Limb (tissue), 2 donors: ENCODE results near the gene TLL2.

Experiments
- DNase-seq, 2 donors: peaks; one replicate each; pipeline ENCODE4 v3.0.0-alpha.2; 2016; ENCODE audit errors: extremely low spot score in 2 of 2

The TLL2 gene

DNA sequence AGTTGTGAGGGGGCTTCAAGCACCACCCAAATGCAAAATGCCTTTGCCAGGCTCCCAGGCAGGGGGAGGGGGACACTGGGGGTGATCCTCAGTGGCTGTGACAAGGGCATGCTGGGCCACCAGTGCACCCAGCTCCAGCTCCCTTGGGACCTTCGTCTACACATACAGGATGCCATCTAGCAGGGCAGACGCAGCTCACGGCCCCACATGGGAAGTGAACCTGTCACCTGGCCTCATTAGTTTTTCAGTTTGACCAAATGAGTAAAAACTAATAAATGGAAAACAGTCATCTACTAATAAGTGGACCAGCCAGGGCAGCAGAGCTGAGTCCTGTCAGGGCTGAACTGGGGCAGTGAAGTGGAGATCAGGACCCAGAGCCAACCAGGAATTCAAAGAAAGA is 50.2 kb downstream of the TLL2 start:
- DNase-seq = no peak

DNA sequence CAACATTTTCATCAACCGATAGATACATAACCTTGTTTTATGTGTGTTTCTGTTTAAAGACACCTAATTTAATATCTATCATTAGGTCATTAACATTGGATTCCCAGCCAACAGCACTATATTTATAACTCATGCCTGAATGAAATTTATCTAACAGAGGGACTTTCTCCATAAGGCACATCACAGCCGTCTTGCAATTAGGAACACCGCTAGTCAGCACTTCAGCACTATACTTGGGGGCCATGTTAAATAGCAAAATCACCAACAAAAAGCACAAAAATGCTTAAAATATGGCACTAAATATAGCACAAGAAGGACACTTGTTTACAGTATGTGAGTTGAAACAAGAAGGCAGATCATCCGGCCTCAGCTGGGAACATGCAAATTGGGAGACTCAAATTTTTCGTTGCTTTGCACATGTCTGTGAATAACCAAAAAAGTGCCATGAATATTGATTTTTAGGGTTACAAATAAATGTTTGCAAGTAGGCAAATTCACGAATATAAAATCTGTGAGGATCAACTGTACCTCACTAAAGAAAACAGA is 51.0 kb downstream of the TLL2 start:
- DNase-seq = no peak

DNA sequence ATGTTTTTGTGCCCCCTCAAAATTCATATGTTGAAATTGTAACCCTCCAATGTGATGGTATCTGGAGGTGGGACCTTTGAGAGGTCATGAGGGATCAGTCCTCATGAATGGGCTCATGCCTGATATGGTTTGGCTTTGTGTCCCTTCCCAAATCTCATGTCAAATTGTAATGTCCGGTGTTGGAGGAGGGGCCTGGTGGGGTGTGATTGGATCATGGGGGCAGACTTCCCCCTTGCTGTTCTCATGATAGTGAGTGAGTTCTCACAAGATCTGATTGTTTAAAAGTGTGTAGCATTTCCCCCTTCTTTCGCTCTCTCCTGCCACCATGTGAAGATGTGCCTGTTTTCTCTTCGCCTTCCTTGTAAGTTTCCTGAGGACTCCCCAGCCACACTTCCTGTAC is 53.4 kb downstream of the TLL2 start:
- no peak for DNase-seq

DNA sequence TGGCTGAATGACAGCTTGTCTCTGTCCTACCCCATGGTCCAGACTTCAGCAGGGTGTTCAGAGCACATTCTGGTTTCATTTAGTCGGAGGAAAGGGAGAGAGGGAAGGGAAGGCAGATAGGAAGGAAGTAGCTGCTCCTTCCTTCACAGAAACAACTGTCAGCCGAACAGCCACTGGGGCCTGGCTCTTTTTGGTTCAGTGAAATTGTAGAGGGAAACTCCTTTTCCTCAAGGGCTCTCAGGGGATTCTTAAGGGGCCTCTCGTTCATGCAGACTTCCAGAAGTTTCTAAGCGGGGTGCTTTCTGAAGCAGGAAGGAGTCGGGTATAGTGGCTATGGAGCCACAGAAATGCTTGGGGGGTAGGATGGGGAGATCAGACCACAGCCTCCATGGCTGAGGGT is 56.4 kb downstream of the TLL2 start:
- no peak for DNase-seq

DNA sequence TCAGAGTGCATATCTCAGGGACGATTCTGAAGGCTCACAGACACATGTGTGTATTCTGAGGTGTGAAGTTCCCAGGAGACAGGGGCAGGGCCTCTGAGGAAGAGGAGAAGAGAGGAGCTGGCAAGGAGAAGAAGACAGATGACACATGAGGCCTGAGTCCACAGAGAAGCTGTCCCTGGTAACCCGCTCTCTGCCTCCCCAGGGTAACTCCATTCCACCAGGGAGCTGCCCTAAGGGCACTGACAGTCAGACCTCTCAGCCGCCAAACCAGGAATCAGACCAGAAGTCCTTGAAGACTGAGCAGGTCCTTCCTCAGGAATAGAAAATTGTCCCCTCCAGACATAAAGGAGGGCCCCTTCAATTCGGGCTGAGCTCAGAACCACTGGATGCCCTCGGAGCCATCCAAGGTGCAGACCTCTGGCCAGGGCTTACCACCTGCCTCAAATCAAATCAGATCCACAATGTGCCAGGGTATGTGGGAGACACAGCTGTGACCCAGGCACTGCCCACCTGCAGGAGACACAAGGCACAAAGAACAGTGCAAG is 57.4 kb downstream of the TLL2 start:
- no peak for DNase-seq

DNA sequence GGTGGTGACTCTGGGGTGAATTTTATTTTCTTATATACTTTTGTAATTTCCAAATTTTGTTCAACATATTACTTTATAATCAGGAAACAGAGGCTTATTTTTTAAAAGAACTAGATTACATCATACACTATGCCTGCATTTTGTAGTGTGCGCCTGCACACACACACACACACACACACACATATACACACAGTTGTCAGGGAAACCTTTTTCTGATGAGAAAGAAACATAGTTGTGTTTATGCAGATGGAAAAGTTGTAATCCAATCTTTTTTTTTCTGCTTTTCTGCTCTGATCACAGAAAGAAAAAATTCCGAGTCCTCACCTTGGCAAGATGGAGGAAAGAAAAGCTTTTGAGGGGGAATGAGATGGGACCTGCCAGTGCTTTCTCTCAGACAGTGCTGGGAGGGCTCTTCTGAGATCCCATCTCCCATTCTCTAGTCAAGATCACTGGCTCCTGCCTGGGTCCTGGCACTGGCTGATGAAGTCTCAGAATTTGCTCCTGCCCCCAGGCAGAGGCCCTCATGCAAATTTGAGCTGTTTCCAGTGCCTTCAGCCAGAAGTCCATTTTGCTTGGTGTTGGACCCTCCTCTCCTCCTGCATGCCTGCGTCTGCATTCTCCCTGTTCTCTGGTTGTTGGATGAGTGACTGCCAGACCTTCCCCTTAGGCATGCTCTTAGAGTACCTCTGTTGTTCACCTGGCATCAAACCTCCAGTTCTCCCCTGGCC is 59.7 kb downstream of the TLL2 start:
- peak in 1 of 2 donors; percentile 40 for DNase-seq

DNA sequence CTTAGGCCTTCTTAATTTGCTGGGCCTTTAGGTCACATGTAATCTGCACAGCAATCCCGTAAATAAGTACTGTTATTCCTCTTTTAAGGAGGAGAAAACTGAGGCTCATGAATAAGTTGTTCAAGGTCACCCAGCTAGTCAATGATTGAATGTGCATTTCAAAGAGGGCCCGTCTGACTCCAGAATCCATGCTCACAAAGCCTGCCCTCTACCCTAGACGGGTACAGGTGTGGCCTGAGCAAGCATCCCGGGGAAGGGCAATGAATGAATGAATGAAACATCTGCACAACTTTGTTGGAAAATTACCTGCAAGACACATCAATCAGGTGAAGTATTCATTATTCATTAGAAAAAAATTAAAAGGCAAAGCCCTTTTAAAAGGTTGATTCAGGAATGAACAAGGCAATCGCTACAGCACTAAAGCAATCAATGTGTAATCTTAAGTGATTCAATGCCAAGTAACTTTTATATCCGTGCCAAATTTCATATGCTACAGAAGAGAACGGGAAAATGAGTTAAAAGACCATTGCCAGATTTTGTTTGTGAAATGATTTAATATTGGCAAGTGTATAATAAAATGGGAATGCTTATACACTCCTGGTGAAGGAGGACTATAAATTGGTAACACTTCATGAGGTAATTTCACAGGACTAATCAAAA is 61.1 kb downstream of the TLL2 start:
- no peak for DNase-seq

DNA sequence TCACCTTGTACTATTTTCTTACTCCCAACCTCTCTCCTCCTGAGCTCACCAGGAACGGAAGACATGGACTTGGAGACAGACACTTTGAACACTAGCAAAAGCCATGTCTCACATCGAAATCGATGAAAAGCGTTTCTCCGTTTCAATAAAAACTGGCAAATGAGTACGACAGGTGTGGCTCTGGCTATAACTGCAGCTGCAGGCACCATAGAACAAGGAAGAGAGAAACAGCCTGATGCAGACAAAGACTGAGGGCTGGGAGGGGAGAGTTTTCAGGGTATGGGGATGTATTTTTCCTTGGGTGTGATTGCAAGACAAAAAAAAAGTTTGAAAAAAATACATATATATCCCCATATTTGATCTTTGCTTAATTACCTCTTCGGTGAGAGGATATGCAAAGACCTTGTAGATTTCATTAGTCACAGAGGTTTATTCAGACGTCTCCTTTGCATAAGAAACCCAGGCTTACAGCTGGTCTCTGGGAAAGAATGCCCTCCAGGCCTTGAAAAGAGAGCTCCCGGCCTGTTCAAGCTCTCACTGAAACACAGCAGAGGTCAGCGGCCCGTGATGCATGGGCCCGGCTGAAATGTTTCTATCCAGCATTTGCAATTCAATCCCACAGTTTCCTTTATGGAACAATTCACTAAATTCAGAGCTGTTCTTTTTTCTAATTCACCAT is 63.1 kb downstream of the TLL2 start:
- peak in 1 of 2 donors; percentile 49 for DNase-seq

DNA sequence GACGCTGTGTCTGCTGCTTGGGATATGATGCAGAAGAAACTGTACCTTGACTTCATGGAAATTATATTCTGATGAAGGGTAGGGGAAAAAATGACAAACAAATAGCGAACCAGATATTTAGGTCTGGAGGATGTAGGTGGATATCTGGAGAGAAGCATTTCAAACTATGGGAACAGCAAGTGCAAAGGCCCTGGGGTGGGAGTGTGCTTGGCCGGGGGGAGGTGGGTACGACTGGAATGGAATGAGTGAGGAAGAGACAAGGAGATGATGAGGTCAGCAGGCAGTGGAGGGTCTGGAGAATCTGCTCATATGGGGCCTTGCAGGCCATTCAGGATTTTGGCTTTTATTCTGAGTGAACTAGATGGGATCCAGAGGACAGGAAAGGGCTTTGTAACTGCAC is 65.2 kb downstream of the TLL2 start:
- no peak for DNase-seq

DNA sequence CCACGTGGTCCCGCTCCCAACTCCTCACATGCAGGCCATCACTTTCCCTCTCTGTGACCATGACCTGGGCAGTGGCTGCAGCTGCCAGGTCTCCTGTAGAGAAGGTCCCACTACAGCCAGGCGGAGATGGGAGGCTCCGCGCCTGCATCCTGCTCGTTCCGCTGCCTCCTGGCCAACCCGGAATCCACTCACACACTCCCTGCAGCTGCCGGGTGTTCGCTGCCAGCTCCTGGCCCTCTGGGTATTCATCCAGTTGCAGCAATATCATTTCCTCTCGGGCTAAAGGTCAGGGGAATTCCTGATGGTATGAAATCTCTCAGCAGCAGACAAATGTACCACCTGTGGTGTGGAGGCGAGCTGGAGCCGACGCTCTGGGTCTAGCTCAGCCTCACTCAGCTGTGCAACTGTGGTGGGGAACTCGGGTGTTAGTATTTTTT is 65.7 kb downstream of the TLL2 start:
- DNase-seq = peak; percentile 59 to 68

DNA sequence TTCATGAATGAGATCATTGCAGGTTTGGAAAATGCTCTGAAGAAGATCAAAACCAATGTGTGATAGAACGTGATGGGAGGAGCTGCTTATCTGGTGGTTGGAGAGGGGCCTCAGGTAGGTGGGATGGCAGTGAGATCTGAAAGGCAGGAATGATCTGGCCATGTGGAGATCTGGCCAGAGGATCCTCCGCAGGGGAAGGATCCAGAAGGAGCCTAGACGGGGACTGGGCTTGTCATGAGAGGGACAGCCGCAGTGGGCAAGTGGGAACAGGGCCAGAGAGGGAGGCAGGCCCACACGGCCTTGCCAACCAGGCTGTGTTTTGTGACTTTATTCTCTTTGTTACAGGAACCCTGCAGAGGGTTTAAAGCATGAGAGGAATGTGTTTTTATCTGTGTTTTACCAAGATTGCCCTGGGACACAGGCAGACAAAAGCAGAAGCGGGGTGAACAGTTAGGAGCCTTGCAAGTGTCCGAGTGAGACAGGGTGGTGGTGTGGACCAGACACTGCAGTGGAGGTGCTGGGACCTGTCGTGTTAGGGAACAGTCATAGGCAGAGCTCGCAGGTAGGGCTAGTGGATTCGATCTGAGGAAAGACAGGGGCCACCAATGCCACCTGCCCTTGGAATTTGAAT is 66.6 kb downstream of the TLL2 start:
- no peak for DNase-seq

DNA sequence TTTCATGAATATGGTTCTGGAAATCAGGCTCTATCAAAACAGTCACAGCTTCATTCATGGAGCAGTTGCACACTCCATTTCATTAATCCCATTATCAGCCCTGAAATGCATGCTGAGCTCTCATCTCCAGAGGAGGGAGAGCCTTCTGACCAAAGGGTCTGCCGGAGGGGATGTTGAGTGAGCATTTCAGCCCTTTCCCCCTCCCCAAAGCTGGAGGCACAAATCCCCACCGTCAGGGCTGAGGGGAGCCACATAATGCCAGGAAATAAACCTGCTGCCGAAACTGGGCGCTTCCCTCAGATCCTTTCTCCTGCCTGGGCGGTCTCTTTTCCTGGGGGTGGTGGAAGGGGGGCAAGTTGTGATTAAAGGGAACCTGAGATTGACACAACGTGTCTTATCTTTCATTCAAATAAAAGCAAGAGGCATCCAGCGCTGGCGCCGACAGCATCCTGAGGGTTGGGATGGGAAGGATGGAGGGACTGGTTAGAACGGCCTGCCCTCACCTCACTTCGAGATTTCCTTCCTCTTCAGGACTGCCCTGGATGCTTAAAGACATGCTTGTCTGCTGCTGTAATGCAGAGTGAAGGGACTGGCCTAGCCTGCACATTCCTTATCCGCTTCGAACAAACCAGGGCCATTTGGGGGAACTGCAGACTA is 71.6 kb downstream of the TLL2 start:
- DNase-seq = no peak

DNA sequence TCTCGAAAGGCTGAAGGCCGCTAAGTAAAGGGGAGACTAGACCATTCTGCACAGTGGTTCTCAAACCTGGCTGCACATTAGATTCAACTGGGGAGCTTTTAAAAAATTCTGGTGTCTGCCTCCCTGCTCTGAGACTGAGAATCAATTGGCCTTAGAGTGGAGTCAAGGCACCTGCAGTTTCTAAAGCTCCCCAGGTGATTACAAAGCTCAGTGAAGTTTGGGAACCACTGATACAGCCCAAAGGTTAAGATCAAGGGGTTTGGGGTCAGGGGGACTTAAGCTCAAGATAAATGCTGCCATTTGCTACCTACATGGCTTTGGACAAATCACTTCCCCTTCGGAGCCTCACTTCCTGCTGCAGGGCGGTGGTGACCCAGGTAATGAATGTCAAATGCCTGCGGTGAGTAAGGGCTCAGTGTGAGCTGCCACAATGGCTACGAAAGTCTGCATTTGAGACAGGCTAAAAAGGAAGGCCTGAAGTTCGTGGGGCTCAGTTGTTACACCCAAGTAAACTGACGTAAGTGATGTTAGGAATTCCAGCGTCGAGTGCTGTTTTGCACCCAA is 72.3 kb downstream of the TLL2 start:
- DNase-seq = no peak

DNA sequence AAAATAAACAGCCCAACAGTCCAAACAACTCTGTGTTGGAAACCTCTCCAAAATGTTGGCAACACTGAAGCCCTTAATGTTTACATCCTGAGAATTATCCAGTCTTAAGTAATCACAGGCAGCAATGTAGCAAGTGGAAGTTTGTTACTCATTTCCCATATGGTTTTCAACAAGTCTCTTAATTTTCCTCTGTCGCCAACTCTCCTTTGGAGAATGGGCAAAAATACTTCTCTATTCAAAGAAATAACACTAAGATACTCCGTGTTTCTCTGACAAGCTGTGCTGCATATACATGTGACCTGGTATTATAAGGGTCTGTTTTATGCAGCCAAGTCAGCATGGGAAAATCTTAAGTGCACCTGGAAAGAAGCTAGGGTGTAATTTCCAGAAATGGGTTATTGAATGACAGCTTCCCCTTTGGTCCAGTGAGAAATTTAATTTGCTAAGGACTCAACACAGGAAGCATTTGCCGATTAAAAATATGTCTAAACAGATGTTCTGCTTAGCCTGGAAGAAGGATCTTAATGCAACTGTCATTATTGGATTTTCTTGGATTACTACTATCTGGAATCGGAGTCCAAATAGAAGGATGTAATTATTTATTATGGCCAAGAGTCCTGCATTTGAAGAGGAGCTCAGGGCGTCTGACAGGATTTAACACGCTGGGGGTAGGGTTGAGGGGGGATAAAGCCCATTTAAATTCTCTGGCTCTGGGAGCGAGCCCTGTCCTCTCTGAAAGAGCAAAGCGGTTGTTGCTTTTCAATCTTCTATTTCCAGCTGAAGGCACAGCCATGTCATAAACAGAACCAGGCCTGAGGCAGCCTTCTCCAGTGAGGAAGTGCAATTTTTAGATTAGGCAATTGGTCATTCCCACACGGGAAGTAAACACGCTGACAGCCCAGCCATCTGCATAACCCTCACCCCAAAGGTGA is 73.1 kb downstream of the TLL2 start:
- peak in 1 of 2 donors; percentile 71 for DNase-seq

DNA sequence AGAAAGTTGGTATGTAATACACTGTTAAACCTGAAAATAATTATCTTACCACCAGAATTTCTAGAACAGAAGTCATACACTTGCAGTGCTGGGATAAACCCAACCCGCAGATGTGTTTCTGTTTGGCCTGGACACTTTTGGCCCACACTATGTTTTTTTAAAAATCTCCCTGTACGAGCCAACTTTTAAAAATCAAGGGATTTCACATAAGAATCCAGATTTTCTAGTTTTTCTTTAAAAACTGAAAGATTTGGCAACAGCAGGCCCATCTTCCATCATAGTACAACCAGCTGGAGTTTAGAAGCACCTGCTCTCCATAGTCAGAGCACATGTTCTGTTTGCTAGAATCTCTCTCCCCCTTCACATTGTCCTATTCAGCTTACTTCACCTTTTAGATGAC is 74.0 kb downstream of the TLL2 start:
- DNase-seq = peak in 1 of 2 donors; percentile 32

DNA sequence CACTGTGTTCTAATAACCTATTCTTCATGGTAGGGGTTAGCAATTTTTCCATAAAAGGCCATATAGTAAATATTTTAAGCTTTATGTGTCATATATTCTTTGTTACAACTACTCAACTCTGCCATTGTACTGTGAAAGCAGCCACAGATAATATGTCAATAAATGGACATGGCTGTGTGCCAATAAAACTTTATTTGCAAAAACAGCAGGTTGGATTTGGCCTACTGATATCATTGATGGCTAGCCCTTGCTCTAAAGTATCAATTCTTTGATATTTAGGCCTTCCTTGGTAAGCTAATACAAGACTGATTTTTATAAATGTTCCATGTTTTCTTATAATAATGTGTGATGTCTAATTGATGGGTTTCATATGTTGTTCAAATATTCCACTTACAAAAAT is 77.7 kb downstream of the TLL2 start:
- no peak for DNase-seq

DNA sequence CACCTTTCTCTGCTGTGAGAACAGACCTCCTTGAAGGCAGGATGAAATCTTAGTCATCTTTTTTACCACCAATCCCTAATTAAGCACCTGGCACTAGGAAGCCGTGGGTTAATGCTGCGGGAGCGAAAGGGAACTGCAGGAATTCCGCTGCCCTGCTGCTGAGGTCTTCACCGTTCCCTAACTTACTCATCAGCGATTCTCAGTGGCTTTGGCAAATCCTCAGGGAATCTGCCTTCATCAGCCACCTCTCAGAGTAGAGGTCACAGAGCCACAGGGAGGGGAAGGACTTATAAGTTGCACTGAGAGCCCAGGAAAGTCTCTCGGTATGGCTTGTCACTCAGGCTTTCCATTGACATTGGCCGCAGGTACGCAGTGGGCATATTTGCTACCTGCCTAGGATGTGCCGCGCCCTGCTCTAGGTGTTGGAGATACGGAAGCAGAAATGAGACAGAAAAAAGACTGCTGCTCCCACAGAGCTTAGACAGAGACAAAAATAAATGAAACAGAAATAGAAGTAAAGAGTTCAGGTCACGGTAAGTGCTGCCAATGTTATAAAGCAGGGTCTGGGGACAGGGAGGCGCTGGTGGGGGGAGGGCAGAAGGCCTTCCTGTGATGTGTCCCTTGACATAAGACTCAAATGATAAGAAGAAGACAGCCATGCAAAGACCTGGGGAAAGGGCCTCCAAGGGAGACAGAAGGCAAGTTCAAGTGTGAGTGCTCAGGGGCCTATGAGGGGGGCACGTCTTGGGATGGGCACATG is 82.3 kb downstream of the TLL2 start:
- DNase-seq = no peak

DNA sequence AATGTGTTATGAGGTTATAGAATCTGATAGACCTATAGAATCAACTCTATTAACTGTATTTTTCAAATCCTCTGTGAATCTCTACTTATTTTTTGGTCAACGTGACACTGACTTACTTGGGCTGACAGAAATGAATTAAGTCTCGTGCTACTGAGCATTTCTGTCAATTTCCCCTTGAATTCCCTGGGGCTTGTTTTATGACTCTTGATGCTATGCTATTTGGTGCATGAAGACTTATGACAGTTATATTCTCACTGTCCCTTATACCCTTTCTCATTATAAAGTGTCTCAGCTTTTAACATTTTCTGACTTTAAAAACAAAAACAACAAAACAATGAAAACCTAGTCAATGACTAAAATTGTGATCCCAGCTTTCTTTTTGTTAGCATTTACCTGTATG is 86.4 kb downstream of the TLL2 start:
- DNase-seq = no peak

DNA sequence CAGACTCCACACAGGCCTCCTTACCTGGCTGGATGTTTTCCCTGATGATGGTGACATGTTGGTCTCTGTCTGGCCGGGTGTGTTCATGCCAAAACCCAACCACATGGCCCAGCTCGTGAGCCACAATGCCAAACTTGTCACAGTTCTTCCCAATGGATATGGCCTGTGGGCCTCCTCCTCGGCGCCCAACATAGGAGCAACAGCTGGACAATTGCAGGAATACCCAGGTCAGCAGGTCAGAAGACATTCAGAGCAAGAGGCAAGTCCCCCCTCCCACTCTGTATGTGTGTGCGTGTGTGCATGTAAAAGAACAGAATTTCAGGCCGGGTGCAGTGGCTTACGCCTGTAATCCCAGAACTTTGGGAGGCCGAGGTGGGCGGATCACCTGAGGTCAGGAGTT is 91.2 kb downstream of the TLL2 start:
- DNase-seq = no peak
